PC-9 (cell line): ENCODE data around the gene DTYMK. TPM values are rescaled to one million over a fixed set of nuclear protein-coding genes. Genes with fewer than 3 reads are reported as not detected.

ENCODE experiments used
- BruUV-seq: library from RNA; stranded (reverse); fragments of 400-500 nt; replicated peaks from 2 replicates; lab custom pipeline; 2021; lab: Mats Ljungman, UMichigan
- CTCF ChIA-PET: fragments of 300-600 bp; sonication (Branson Sonifier 250); formaldehyde crosslinking; loops from one replicate; lab custom pipeline; 2022; ENCODE audit warnings: antibody characterized with exemption; lab: Charles Lee
- POLR2A ChIA-PET: fragments of 300-600 bp; sonication (Branson Sonifier 250); formaldehyde crosslinking; loops from one replicate; lab custom pipeline; 2022; ENCODE audit warnings: antibody characterized with exemption; ENCODE audit not compliant: unreplicated experiment; lab: Charles Lee
- DNase-seq, 2 experiments: peaks; one replicate each; pipeline versions ENCODE4 v3.0.0 to v3.0.0-alpha.2; 2015 to 2022; ENCODE audit warnings: mixed read lengths in 1 of 2
- H2AFZ ChIP-seq: fragments of 200-600 bp; sonication (generic); 2 replicates; pipeline ENCODE4 v1.8.1; 2017; ENCODE audit warnings: antibody characterized with exemption
- H3F3A ChIP-seq: fragments of 200-600 bp; sonication (generic); 2 replicates; pipeline ENCODE4 v1.8.1; 2017; ENCODE audit warnings: antibody characterized with exemption, mild to moderate bottlenecking, low read depth; ENCODE audit not compliant: insufficient read depth
- H3K27ac ChIP-seq: fragments of 200-600 bp; sonication (generic); 2 replicates; pipeline ENCODE4 v1.6.1; 2016; ENCODE audit warnings: mixed run types
- H3K27me3 ChIP-seq: fragments of 200-600 bp; sonication (generic); 2 replicates; pipeline ENCODE4 v1.6.1; 2016; ENCODE audit warnings: low read depth, mixed run types; ENCODE audit not compliant: insufficient read depth
- H3K36me3 ChIP-seq: fragments of 200-600 bp; sonication (generic); 2 replicates; pipeline ENCODE4 v1.6.1; 2016; ENCODE audit warnings: low read depth, mixed run types
- H3K4me1 ChIP-seq: fragments of 200-600 bp; sonication (generic); replicated peaks from 2 replicates; pipeline ENCODE4 v1.6.1; 2016; ENCODE audit warnings: mixed run types; ENCODE audit not compliant: insufficient read depth
- H3K4me2 ChIP-seq: fragments of 200-600 bp; sonication (generic); 2 replicates; pipeline ENCODE4 v1.6.1; 2017; ENCODE audit warnings: mixed run types
- H3K4me3 ChIP-seq: fragments of 200-600 bp; sonication (generic); 2 replicates; pipeline ENCODE4 v1.6.1; 2016; ENCODE audit warnings: mixed run types
- H3K79me2 ChIP-seq: fragments of 200-600 bp; sonication (generic); 2 replicates; pipeline ENCODE4 v1.6.1; 2017; ENCODE audit warnings: low read depth, mixed run types
- H3K9me2 ChIP-seq: fragments of 200-600 bp; sonication (generic); 2 replicates; pipeline ENCODE4 v1.8.1; 2017; ENCODE audit warnings: mild to moderate bottlenecking; ENCODE audit not compliant: insufficient read depth
- H3K9me3 ChIP-seq: fragments of 200-600 bp; sonication (generic); 2 replicates; pipeline ENCODE4 v1.8.1; 2016; ENCODE audit warnings: low read depth; ENCODE audit not compliant: insufficient read depth
- H4K20me1 ChIP-seq: fragments of 200-600 bp; sonication (generic); 2 replicates; pipeline ENCODE4 v1.8.1; 2017; ENCODE audit not compliant: insufficient read depth
- CTCF ChIP-seq: fragments of 200-600 bp; sonication (generic); conservative IDR thresholded peaks from 2 replicates; pipeline ENCODE4 v1.6.1; 2017; ENCODE audit warnings: mixed run types, antibody characterized with exemption, mild to moderate bottlenecking, moderate library complexity
- EZH2 ChIP-seq: fragments of 200-600 bp; sonication (generic); IDR thresholded peaks from 2 replicates; pipeline ENCODE4 v1.8.0; 2017; ENCODE audit warnings: antibody characterized with exemption, low read depth
- intact Hi-C: fragments of 100-400 bp; cut with micrococcal nuclease; formaldehyde crosslinking; loops from one replicate; pipeline ENCODE4 v1.10.0; 2022; ENCODE audit not compliant: unreplicated experiment
- total RNA-seq: library from RNA; stranded (reverse); gene quantifications from 2 replicates; pipeline ENCODE4 v1.2.3, GENCODE V29; 2021

DTYMK gene
- total RNA-seq, 1 experiment from 2014 or later = 183 TPM

- no peaks in the 10 kb centered on the region for H3K9me3 ChIP-seq
- peak; percentile 57 for TF ChIP-seq CTCF
- TF ChIP-seq EZH2 = no peak
- H3K4me3 ChIP-seq = no peak overlapping the region
- no peak for DNase-seq
- no peaks in the 10 kb centered on the region for H3K9me2 ChIP-seq
- no peaks in the 10 kb centered on the region for H3K4me1 ChIP-seq
- CTCF ChIA-PET = interaction anchor here (0.6 kb wide), 3 partner anchors 38 to 245 kb away, joined by 3 to 5 read pairs (median 3); no protein-coding TSS in a partner anchor
- no peaks in the 10 kb centered on the region for H3K27me3 ChIP-seq
- H2AFZ ChIP-seq = no peak overlapping the region
- POLR2A ChIA-PET = no interaction called here
- no peaks in the 10 kb centered on the region; the same call in 1 of the 2 replicates for H3F3A ChIP-seq
- no TSS peak for BruUV-seq
- H4K20me1 ChIP-seq = peaks cover 8% of the 10 kb centered on the region; the same call in 1 of the 2 replicates
- intact Hi-C loops = no loop called here
- H3K27ac ChIP-seq = no peak overlapping the region
- no peaks in the 10 kb centered on the region for H3K79me2 ChIP-seq
- 0 out of 2 replicates have a peak, but pooled peaks cover 8% of the 10 kb centered on the region for H3K36me3 ChIP-seq
- H3K4me2 ChIP-seq = no peak overlapping the region
Measured at GRCh38 chr2:241724259-241724974, 37.8 kb upstream of the DTYMK start.

- Histone ChIP-seq H3K36me3 (0 out of 2 replicates have a peak, but pooled peaks cover 8% of the 10 kb centered on the region), H3F3A (no peaks in the 10 kb centered on the region; the same call in 1 of the 2 replicates), H3K4me1 (no peaks in the 10 kb centered on the region), H3K79me2 (no peaks in the 10 kb centered on the region), H3K9me2 (no peaks in the 10 kb centered on the region), H3K4me2 (no peak overlapping the region), H3K27me3 (no peaks in the 10 kb centered on the region), H4K20me1 (peaks cover 9% of the 10 kb centered on the region; the same call in 1 of the 2 replicates), H3K4me3 (no peak overlapping the region), H3K9me3 (no peaks in the 10 kb centered on the region), H2AFZ (no peak overlapping the region), H3K27ac (no peak overlapping the region)
- BruUV-seq = no TSS peak
- TF ChIP-seq EZH2 (no peak), CTCF (no peak)
- DNase-seq = no peak
- intact Hi-C loops = no loop called here
- ChIA-PET POLR2A (interaction anchor here (0.6 kb wide), 1 partner anchor 33 kb away, joined by 4 read pairs; no protein-coding TSS in a partner anchor), CTCF (no interaction called here)
Measured at GRCh38 chr2:241722896-241723454, 36.4 kb upstream of the DTYMK start.

GRCh38 chr2:241721852-241722251 lies 35.2 kb upstream of the DTYMK start:
- Histone ChIP-seq H3K4me2 (no peak overlapping the region), H4K20me1 (peaks cover 9% of the 10 kb centered on the region; the same call in 1 of the 2 replicates), H3F3A (no peaks in the 10 kb centered on the region; the same call in 1 of the 2 replicates), H3K36me3 (0 out of 2 replicates have a peak, but pooled peaks cover 8% of the 10 kb centered on the region), H3K9me2 (no peaks in the 10 kb centered on the region), H3K27ac (no peak overlapping the region), H2AFZ (no peak overlapping the region), H3K79me2 (no peaks in the 10 kb centered on the region), H3K4me3 (no peak overlapping the region), H3K9me3 (no peaks in the 10 kb centered on the region), H3K27me3 (no peaks in the 10 kb centered on the region), H3K4me1 (no peaks in the 10 kb centered on the region)
- BruUV-seq = no TSS peak
- DNase-seq = no peak
- TF ChIP-seq CTCF = no peak
- TF ChIP-seq EZH2 = no peak
- CTCF ChIA-PET = no interaction called here
- POLR2A ChIA-PET = interaction anchor here (0.6 kb wide), 1 partner anchor 55 kb away, joined by 7 read pairs; no protein-coding TSS in a partner anchor
- intact Hi-C loops = no loop called here
